Transverse colon (tissue), 4 donors: ENCODE results near the gene GSG1.

Experiments
- POLR2A ChIP-seq: fragments of 450-650 bp; IDR thresholded peaks from one replicate; pipeline ENCODE4 v1.6.1; 2016; ENCODE audit warnings: antibody characterized with exemption, mild to moderate bottlenecking, moderate library complexity
- POLR2AphosphoS5 ChIP-seq, 3 donors: sonication (generic); formaldehyde crosslinking; IDR thresholded peaks; one replicate each; pipeline ENCODE4 v1.6.1; 2016; ENCODE audit warnings: antibody characterized with exemption in 3 of 3
- TF ChIP-seq, protein P1 (sequence below), 5 experiments: fragments of 200-600 bp in 3 of 5; fragments of 450-650 bp in 2 of 5; sonication (generic) in 3 of 5; IDR thresholded peaks; 1 replicate in 2 of 5; 2 replicates in 3 of 5; pipeline ENCODE4 v1.5.1; 2016 to 2017; ENCODE audit warnings: antibody characterized with exemption in 5 of 5, inconsistent platforms in 3 of 5, mild to moderate bottlenecking in 2 of 5, moderate library complexity in 1 of 5

DNA sequence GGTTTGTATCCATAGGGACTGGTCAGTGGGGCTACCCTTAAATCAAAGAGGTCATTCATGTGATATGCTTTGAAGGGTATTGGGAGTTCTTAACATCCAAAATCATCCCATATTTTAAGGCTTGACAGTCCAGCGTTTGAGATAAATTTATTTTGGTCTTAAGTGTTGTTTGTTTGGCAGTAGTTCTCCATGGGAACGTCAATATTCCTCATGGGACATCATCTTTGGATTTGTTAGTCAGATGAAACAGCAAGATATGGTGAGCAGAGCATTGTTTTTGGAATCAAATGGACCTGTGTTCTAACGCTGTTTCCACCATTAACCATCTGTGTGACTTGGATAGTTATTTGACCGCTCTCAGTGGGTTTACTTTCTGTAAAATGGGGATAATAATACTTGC, 45.9 kb upstream of the GSG1 start:
- TF ChIP-seq, protein P1, sequence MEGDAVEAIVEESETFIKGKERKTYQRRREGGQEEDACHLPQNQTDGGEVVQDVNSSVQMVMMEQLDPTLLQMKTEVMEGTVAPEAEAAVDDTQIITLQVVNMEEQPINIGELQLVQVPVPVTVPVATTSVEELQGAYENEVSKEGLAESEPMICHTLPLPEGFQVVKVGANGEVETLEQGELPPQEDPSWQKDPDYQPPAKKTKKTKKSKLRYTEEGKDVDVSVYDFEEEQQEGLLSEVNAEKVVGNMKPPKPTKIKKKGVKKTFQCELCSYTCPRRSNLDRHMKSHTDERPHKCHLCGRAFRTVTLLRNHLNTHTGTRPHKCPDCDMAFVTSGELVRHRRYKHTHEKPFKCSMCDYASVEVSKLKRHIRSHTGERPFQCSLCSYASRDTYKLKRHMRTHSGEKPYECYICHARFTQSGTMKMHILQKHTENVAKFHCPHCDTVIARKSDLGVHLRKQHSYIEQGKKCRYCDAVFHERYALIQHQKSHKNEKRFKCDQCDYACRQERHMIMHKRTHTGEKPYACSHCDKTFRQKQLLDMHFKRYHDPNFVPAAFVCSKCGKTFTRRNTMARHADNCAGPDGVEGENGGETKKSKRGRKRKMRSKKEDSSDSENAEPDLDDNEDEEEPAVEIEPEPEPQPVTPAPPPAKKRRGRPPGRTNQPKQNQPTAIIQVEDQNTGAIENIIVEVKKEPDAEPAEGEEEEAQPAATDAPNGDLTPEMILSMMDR (IDR thresholded peaks at IDR 0.05) = no peak
- TF ChIP-seq POLR2A = no peak
- TF ChIP-seq POLR2AphosphoS5 (IDR thresholded peaks at IDR 0.05) = no peak
